Measurements from ENCODE around the gene SSX4.
"Not testable (repeated sequence)": the region's sequence is repeated elsewhere in the genome, so short reads cannot be mapped to it uniquely, and the experiment has no call there.

Gene SSX4

DNA sequence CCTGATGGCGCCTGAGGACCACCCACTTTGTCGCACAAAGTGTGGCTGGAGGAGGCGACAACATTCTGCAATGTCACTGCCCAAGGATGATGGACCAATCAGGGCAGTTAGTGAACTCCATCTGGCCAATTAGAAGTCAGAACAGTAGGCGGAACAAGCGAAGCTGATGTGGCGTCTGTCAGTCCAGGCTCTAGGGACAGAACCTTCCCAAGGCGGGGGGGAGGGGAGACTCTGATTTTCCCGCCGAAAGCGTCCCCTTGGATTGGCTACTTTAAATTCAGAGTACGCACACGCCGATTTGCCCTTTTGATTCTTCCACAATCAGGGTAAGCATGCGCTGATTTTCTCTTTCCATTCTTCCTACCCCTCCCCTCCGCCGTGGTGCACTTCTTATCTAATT lies at the start of gene SSX4:
Gene SSX4, plus strand, starts transcription at position 301 of the 400 bp plus-strand sequence. CDS start 515 bp downstream, outside the sequence.
- not testable (repeated sequence) for DNase-seq

DNA sequence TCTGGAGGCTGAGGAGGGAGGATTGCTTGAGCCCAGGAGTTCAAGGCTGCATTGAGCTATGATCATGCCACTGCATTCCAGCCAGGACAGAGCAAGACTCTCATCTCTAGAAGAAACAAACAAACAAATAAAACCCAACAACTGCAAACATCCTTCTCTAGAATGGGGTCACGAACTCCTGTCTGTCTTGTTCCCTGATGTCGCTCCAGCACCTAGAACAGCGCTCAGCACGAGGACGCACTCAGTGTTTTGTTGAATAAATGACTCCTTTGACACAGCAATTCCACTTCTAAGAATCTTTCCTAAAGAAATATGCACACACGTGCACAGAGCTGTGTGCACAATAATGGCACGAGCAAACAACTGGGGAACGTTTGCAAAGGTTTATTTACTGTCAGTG lies 37.3 kb upstream of the SSX4 start:
- not testable (repeated sequence) for DNase-seq

DNA sequence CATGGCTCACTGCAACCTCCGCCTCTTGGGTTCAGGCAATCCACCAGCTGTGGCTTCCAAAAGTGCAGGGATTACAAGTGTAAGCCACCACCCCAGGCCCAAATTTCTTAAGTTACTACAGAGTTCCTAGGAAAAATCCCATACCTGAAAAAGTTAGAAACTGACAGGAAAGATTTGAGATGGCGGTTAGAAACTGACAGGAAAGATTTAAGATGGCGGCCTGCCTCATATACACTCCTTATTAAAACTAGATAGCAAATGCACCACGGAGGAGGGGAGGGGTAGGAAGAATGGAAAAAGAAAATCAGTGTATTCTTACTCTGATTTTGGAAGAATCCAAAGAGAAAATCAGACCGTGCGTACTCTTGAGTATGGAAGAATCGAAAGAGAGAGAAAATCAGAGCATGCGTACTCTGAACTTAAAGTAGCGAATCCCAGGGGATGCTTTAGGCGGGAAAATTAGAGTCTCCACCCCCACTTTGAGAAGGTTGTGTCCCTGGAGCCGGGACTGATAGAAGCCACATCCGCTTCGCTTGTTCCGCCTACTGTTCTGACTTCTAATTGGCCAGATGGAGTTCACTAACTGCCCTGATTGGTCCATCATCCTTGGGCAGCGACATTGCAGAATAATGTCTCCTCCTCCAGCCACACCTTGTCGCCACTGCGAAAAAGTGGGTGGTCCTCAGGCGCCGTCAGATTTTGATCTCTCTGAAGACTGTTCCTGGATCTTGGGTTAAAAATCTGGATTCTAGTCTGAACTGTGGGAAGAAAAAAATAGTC lies 26.8 kb upstream of the SSX4 start, which contains the start of gene SSX3:
Gene SSX3, minus strand, starts transcription at position 389 of the 780 bp plus-strand sequence. CDS start 1,454 bp downstream, outside the sequence.
- DNase-seq: not testable (repeated sequence)

GRCh38 chrX:48357681-48358080 lies 25.7 kb upstream of the SSX4 start:
- DNase-seq: no peak

GRCh38 chrX:48359281-48359680 lies 24.1 kb upstream of the SSX4 start:
- not testable (repeated sequence) for DNase-seq

DNA sequence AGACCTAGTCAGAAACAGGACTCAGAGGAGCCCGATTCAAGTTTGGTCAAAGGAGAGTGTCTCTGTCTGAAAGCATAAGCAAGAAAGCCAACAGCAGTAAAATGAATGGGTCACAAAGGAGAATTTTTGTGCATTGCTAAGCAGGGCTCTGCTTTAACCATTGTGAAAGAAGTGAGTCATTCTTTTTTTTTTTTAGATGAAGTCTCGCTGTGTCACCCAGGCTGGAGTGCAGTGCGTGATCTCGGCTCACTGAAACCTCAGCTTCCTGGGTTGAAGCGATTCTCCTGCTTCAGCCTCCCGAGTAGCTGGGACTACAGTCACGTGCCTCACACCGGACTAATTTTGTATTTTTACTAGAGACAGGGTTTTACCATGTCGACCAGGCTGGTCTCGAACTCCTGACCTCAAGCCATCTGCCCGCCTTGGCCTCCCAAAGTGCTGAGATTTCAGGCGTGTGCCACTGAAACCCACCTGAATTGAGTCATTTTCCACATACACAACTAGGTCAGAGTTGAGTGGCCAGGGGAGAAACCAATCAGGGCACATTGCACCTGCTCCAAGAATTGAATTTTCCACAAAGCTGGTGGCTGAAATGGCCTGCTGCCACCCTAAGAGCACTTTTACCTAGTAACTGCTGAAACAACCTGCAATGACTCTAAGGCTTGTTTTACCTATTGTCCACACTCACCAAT lies 15.5 kb upstream of the SSX4 start:
- DNase-seq: not testable (repeated sequence)

DNA sequence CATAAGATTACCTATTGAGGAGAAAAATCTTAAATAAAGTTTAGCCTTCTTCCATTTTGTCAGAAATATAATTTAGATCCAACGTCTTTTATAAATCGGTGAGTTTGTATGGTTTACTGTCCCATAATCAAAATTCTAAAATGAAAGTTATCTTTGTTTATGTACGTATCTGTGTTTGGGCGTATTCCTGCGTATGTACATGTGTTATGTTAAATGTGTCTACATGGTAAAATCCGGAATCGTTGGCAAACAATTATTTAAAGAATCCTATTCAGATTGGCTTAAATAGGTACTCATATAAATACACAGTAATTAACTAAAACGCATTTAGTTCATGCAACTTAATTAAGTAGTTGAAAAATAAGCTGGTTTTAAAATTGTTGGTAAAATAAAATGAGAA lies 12.9 kb upstream of the SSX4 start:
- DNase-seq: not testable (repeated sequence)

DNA sequence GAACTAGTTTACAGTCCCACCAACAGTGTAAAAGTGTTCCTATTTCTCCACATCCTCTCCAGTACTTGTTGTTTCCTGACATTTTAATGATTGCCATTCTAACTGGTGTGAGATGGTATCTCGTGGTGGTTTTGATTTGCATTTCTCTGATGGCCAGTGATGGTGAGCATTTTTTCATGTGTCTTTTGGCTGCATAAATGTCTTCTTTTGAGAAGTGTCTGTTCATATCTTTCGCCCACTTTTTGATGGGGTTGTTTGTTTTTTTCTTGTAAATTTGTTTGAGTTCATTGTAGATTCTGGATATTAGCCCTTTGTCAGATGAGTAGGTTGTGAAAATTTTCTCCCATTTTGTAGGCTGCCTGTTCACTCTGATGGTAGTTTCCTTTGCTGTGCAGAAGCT lies 13.6 kb downstream of the SSX4 start:
- DNase-seq: not testable (repeated sequence)

- not testable (repeated sequence) for DNase-seq
Measured at GRCh38 chrX:48397825-48398224, 14.5 kb downstream of the SSX4 start.

DNA sequence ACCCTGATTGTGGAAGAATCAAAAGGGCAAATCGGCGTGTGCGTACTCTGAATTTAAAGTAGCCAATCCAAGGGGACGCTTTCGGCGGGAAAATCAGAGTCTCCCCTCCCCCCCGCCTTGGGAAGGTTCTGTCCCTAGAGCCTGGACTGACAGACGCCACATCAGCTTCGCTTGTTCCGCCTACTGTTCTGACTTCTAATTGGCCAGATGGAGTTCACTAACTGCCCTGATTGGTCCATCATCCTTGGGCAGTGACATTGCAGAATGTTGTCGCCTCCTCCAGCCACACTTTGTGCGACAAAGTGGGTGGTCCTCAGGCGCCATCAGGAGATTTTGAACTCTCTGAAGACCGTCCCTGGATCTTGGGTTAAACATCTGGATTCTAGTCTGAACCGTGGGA lies 28.5 kb downstream of the SSX4 start, which contains the start of gene SSX4B:
Gene SSX4B, minus strand, starts transcription at position 101 of the 400 bp plus-strand sequence. CDS start 588 bp downstream, outside the sequence.
- DNase-seq: not testable (repeated sequence)

- not testable (repeated sequence) for DNase-seq
Measured at GRCh38 chrX:48427027-48427716, 43.8 kb downstream of the SSX4 start.

DNA sequence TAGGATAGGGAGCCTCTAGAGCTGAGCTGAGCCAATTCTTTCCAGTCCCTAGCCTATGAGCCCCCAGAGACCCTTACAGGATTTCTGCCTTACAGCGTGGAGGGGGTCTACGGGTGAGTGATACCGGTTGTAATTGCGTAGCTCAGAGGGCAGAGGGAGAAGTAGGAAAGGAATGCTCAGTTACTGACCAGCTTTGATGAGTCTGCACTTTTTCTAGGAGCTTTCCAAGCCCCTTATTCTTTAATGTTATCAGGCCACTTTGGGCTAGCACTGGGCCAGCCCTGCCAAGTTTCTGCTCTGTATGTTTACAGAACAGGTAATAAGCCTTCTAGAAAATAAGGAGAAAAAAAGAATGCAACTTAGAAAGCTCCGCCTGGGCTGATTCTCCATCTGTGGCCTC lies 46.3 kb downstream of the SSX4 start:
- not testable (repeated sequence) for DNase-seq

DNA sequence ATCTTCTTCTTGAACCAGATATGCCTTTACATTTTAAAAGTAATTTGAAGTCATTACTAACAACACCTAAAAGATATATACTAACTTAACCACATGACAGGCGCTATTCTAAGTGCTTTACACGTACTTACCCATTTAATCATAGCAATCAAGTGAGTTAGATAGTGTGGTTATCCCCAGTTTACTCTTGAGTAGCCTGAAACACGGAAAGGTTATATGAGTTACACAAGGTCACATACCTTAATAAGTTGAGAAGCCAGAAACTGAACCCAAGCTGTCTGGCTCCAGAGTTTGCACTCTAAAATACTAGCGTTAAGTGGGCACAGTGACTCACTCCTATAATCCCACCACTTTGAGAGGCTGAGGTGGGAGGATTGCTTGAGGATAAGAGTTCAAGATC lies 46.8 kb downstream of the SSX4 start:
- not testable (repeated sequence) for DNase-seq

- not testable (repeated sequence) for DNase-seq
Measured at GRCh38 chrX:48433713-48434112, 50.4 kb downstream of the SSX4 start.

All from activated T-cell treated with anti-CD3 and anti-CD28 coated beads, Interleukin-2, amount 50 U/mL, for 48 hours (primary cell).